HG03196 (cell line): ENCODE measurements around the gene MAOB.
"Not testable (repeated sequence)": the region's sequence is repeated elsewhere in the genome, so short reads cannot be mapped to it uniquely, and the experiment has no call there.

Experiments used
- ATAC-seq: cut with Tn5 transposase; IDR thresholded peaks from one replicate; pipeline ENCODE4 v1.9.1; 2021; ENCODE audit not compliant: unreplicated experiment

The MAOB gene

GRCh38 chrX:43882294-43882681 lies at the start of gene MAOB:
TSS of gene MAOB (minus strand) at chrX:43882450. CDS start at chrX:43882299, 151 bp downstream.
- no peak for ATAC-seq

- not testable (repeated sequence) for ATAC-seq
Measured at GRCh38 chrX:43922032-43922431, 39.8 kb upstream of the MAOB start.

- not testable (repeated sequence) for ATAC-seq
Measured at GRCh38 chrX:43910772-43911171, 28.5 kb upstream of the MAOB start.

DNA sequence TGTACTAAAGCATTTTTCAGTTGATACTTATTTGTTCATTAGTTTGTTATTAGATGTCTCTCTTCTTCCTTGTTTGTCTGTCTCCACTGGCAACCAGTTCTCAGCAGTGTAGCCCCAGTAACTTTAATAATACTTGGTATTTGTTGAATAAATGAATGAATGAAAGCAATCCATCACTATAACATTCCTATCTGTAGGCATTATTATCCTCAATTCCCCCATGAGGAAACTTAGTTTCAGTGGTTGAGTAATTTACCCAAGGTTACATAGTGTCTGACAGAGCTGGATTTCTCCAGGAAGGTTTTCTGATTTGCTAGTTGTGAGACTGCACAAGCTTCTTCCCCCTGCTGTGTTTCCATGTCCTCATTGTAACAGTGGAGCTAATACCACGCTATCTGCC lies 27.8 kb upstream of the MAOB start:
- ATAC-seq = no peak

DNA sequence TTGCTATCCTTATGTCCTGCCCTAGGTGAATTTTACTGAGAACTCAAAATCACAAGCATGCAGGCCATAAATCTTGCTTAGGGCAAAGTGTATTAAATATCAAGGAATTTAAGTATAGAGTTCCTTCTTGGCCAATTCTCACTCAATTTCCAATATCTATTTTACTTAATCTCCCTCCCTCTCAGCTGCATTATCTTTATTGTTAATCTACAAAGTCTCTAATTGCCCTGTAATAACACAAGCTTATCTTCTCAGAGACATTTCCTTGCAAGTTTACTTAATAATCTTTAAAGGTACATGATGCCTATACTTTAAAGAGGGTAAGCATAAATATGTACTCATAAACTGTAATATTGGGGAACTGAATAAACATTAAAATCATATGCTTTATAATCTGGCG lies 26.9 kb upstream of the MAOB start:
- no peak for ATAC-seq

- ATAC-seq = no peak
Measured at GRCh38 chrX:43899878-43900815, 17.9 kb upstream of the MAOB start.

DNA sequence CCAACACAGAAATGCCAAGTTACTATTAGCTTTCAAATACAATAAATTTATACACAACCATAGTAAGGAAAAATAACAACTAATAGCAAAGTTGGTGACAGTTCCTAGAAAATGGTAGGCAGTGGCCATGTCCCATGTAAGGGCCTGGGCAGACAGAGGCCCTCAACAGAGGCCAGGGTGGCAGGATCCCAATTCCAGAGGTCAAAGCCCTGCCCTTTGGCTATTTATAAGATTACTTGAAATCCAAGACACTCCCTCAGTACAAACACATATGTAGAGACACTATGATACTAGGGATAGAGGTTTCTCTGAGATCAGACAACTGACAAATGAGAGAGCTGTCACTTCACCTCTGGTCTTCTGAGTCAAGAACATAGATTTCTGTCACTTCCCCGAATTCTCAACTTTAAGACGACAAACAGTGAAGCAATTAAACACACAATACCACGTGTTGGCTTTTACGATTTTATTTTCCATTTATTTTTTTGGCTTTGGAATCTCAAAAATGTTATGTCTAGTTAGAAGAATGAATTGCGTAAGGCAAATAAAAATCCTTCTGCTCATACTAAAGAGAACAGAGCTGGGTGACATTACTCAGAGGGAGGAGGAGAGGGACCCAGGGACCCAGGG lies 16.3 kb upstream of the MAOB start:
- no peak for ATAC-seq

GRCh38 chrX:43897290-43897689 lies 15.0 kb upstream of the MAOB start:
- no peak for ATAC-seq

DNA sequence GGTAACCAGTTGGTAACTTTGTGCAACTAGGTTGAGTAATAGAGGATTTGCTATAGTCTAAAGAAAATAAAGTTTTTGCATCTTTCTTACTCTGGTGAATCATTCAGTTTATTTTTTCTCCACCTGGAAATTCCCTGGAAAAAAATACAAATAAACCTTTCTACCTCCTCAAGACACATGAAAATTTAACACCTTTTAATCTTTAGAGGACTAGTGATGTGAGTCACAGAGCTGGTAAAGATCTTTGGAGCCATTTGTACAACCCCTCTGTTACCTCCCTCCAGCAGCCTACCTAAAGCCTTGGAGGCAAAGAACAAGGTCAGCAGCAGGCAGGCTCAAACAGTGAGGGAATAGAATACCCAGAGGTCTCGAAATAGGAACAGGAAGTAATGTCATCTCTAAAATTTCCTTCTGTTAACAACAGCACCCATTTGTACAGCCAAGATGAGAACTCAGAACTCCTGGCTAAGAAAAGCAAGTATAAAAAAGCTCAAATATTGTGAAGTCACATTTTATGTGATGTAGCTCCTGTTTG lies 10.2 kb upstream of the MAOB start:
- no peak for ATAC-seq

GRCh38 chrX:43885617-43886016 lies 3.4 kb upstream of the MAOB start:
- no peak for ATAC-seq

DNA sequence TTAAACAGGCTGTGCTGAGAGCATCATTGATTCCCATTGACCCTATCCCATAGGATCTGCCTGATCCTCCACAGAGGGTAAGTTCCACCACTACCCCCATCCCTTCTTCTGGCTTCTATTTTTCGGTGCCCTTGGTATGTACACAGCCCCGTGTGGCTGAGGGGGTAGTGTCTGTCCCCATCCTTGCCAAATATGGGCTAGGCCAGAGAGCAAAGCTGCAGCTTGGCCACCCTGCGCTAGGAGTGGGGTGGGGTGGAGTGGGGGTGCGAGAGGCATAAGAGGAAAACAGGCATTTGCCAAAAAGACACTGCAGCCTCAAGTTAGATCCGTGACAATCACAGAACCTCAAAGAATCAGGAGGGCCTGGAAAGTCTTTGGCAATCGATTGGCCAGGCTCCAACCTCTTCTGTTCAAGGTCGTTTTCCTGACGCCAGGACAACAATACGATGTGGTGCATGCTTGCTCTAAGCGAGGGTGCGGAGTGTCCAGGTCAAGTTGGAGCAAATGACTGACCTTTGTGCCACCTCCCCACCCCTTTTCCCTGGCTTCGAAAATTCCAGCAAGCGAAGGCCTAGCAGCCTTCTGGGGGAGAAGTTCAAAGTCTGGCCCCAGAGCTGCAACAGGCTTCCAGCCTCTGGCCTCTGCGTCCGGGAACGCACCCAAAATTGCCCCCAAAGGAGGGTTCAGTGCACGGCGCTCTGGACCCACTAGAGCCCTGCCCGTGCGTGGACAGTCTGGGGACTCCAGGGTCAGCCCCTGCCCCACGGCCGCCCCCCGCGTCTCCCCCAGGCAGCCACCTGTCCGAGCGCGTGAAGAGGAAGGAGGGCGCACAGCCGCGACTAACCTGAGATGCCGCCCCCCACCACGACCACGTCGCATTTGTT lies 598 bp downstream of the MAOB start:
- no peak for ATAC-seq

DNA sequence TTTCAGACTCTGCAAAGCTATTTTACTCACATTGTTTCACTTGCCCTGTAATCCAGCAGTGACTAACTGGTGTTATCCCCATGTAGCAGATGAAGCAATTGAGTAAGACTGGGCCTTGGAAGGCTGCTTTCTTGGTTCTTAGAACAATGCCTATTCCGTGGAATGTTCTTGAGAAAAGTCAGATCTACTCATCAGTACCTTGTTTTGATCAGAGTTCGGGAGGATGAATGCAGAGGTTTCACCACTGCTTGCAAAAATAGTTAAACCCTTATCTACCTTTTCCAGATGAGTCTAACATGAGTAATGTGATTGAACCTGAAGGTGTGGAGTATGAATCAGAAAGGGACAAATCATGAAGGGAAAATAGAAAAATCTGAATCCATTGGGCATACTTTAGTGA lies 1.8 kb downstream of the MAOB start:
- no peak for ATAC-seq

GRCh38 chrX:43878906-43879526 lies 3.2 kb downstream of the MAOB start:
- no peak for ATAC-seq

GRCh38 chrX:43876680-43877079 lies 5.6 kb downstream of the MAOB start:
- ATAC-seq = no peak

DNA sequence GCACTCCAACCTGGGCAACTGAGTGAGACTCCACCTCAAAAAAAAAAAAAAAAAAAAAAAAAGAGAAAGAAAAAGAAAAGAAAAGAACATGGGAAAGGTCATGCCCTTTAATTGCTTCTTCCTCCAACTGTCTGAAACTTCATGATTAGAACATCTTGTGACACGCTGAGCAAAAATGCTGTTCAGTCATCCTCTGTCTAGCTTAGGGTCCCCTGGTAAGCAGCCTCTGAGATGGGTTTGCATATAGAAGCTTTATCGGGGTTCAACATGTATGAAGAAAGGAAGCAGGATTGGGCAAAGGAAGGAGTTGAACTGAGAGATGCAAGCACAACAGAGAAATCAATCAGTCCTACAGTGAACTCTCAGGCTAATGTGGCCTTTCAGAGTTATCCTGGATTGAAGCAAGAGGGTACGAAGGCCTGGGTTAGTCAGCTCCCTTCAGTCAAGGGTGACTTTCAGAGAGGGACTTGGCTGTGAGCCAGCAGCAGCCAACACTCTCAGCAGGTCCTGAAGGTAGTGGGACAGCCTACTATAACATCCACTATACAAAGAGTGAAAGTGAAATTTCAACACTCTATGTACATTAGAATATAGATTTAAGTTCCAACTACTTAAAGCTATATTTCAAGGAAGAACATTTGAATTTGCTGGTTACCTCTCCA lies 11.4 kb downstream of the MAOB start:
- no peak for ATAC-seq

DNA sequence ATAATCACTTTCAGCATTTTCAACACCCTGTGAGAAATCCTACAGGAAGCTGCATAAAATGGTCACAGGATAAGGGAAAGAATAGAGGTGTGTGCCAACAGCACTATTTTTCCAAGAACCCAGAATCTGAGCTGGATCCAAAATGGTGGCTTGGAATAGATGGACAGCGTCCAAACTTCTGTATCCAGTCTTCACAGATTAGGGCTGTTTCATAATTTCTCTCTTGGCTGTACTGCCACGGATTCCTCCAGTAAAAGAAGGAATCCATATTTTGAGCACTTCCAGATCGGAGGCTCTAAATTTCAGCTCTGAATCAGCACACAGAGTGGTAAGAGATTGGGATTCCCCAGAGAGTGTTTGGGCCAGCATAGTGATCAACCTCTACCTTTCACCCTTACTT lies 12.2 kb downstream of the MAOB start:
- ATAC-seq = no peak

DNA sequence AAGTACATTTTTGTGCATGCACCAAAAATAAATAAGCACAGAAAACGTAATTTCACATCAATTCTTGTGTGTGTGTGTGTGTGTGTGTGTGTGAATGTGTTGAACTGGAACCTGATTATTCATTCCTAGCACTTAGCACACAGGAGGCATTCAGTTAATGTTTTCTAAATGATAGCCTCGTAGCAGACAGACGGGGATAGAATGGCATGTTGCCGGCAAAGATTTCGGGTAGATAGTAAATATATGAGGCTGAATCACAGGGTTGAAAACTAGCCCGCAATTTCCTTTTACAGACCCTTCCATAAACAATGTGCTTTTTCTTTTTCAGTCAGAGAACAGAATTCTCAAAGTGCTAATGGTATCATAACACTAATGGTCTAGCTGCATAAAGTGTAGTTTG lies 13.5 kb downstream of the MAOB start:
- no peak for ATAC-seq

GRCh38 chrX:43866423-43866822 lies 15.8 kb downstream of the MAOB start:
- ATAC-seq = no peak

DNA sequence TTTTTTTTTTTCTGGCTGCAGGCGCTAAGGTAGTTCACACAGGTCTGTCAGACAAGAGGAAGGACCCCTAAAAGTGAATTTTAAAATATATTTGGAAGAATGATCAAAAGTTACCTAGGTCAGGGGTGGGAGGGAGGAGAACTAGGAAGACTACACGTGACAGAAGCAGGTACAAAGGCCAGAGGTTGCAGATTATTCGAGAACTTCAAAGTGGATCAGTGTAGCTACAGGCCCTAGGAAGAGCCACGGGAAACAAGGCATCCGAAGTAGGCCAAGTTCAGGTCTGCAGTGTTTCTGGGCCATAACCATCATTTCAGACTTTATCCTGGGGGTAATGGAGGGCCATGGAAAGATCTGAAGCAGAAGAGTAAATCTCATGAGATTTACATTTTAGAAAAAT lies 16.5 kb downstream of the MAOB start:
- no peak for ATAC-seq

GRCh38 chrX:43862434-43862833 lies 19.8 kb downstream of the MAOB start:
- ATAC-seq = no peak
